ENCODE data around the gene KCNQ5. TPM values are rescaled to one million over a fixed set of nuclear protein-coding genes. Genes with fewer than 3 reads are reported as not detected.

The KCNQ5 gene
- total RNA-seq, 1 experiment from 2014 or later, result not detected

- H3K27ac ChIP-seq (ENCODE audit: low read depth, low read length), result no peak overlapping the region
- H2AFZ ChIP-seq (ENCODE audit: low read depth, low read length, poor library complexity, severe bottlenecking), result no peak overlapping the region
- CTCF ChIA-PET, result no interaction called here
Measured at GRCh38 chr6:73030791-73031782, 409.2 kb downstream of the KCNQ5 start.

More at GRCh38 chr6:73030791-73031782, 409.2 kb downstream of the KCNQ5 start:
- Histone ChIP-seq H4K20me1 (ENCODE audit: insufficient read depth) (no peaks in the 10 kb centered on the region), H3K4me2 (ENCODE audit: low read length) (no peak overlapping the region), H3K79me2 (ENCODE audit: insufficient read depth, low read length) (no peaks in the 10 kb centered on the region), H3K9me3 (ENCODE audit: control insufficient read depth in 1 of 2, insufficient read depth in 1 of 2, low read depth in 1 of 2, low read length in 2 of 2) (no peaks in the 10 kb centered on the region), H3K36me3 (ENCODE audit: control insufficient read depth in 1 of 2, insufficient read depth in 2 of 2, low read length in 2 of 2) (no peaks in the 10 kb centered on the region), H3K9me2 (ENCODE audit: insufficient read depth) (no peaks in the 10 kb centered on the region), H3K9ac (ENCODE audit: low read length) (no peak overlapping the region), H3K4me1 (ENCODE audit: control insufficient read depth in 1 of 2, insufficient read depth in 2 of 2, low read length in 2 of 2) (peaks cover 2 to 11% of the 10 kb centered on the region in 2 experiments; a peak in 3 of 4 replicates), H3K4me3 (replicated peaks in 1 of 2; ENCODE audit: low read depth in 1 of 2, low read length in 2 of 2) (no peak overlapping the region), H3K27me3 (ENCODE audit: insufficient read depth, low read length) (peaks cover 37% of the 10 kb centered on the region)
- ChIA-PET POLR2A (no interaction called here), RAD21 (ENCODE audit: low non-redundant PET in 1 of 2, low total read pairs in 2 of 2, uncharacterized antibody in 2 of 2, unreplicated experiment in 2 of 2) (no interaction called here)
- DNase-seq (ENCODE audit: low read depth, low spot score) (no peak), ATAC-seq (no peak)
- intact Hi-C loops (cut with micrococcal nuclease), result no loop called here
- no peak for TF ChIP-seq ZNF274 (IDR thresholded peaks at IDR 0.05; ENCODE audit: low read depth, low read length)
- no peak for TF ChIP-seq POLR2AphosphoS5 (IDR thresholded peaks at IDR 0.05; ENCODE audit: low read depth, low read length)
- no peak for TF ChIP-seq CEBPB (IDR thresholded peaks at IDR 0.05; ENCODE audit: low read depth)
- TF ChIP-seq SRF (IDR thresholded peaks at IDR 0.05; ENCODE audit: low read depth), result no peak
- no peak for TF ChIP-seq SIN3A (IDR thresholded peaks at IDR 0.05; ENCODE audit: low read depth)
- TF ChIP-seq ELF1 (IDR thresholded peaks at IDR 0.05; ENCODE audit: borderline replicate concordance, low read depth), result no peak
- TF ChIP-seq FOSL1 (IDR thresholded peaks at IDR 0.05; ENCODE audit: low read depth), result no peak
- TF ChIP-seq ATF3 (IDR thresholded peaks at IDR 0.05), result no peak
- TF ChIP-seq SP1 (IDR thresholded peaks at IDR 0.05; ENCODE audit: low read depth), result no peak
- no peak for TF ChIP-seq EZH2 (IDR thresholded peaks at IDR 0.05)
- TF ChIP-seq EZH2phosphoT487 (IDR thresholded peaks at IDR 0.05; ENCODE audit: borderline replicate concordance), result no peak
- TF ChIP-seq POLR2A (IDR thresholded peaks at IDR 0.05; ENCODE audit: borderline replicate concordance, extremely low read depth, insufficient read depth, insufficient read length), result no peak
- TF ChIP-seq CBX3 (IDR thresholded peaks at IDR 0.05; ENCODE audit: low read depth), result no peak
- no peak for TF ChIP-seq RAD21 (IDR thresholded peaks at IDR 0.05; ENCODE audit: low read depth)
- TF ChIP-seq ZFX (IDR thresholded peaks at IDR 0.05), result no peak
- no peak for TF ChIP-seq MAX (IDR thresholded peaks at IDR 0.05)
- no peak for TF ChIP-seq JUND (IDR thresholded peaks at IDR 0.05)
- no TSS peak for BruUV-seq (replicated peaks)

All from HCT116 (cell line).